IMR-90 (cell line): ENCODE measurements around the gene CPNE2. TPM values are rescaled to one million over a fixed set of nuclear protein-coding genes. Genes with fewer than 3 reads are reported as not detected.

Experiments
- ATAC-seq: fragments of 200-7000 bp; cut with Tn5 transposase; 2 replicates; pipeline ENCODE4 v1.9.1; 2020; ENCODE audit warnings: low read depth, mild to moderate bottlenecking, moderate library complexity
- BruUV-seq: library from RNA; stranded (reverse); fragments of 400-500 nt; replicated peaks from 2 replicates; lab custom pipeline; 2021; lab: Mats Ljungman, UMichigan
- CTCF ChIA-PET: fragments of 300-600 bp; formaldehyde crosslinking; extraction: SDS; loops from one replicate; lab custom pipeline; 2021; ENCODE audit warnings: antibody characterized with exemption; lab: Yijun Ruan, JAX
- POLR2A ChIA-PET: fragments of 300-600 bp; sonication (Branson Sonifier 250); formaldehyde crosslinking; loops from one replicate; lab custom pipeline; 2022; ENCODE audit warnings: antibody characterized with exemption; ENCODE audit not compliant: unreplicated experiment; lab: Charles Lee
- DNase-seq: peaks from one replicate; pipeline ENCODE4 v3.0.0; 2013
- H2AFZ ChIP-seq: replicated peaks from 2 replicates; pipeline ENCODE3; 2013; ENCODE audit warnings: low read length, mild to moderate bottlenecking; ENCODE audit not compliant: poor library complexity
- H2AK5ac ChIP-seq: 2 replicates; pipeline ENCODE4 v1.6.1; 2013; ENCODE audit warnings: low read depth, low read length, inconsistent platforms
- H2AK9ac ChIP-seq: replicated peaks from 2 replicates; pipeline ENCODE3; 2013; ENCODE audit warnings: mild to moderate bottlenecking, low read depth, low read length, moderate library complexity; ENCODE audit not compliant: poor library complexity
- H2BK120ac ChIP-seq: 2 replicates; pipeline ENCODE4 v1.6.1; 2013; ENCODE audit warnings: low read depth, low read length, inconsistent platforms
- H2BK15ac ChIP-seq: 3 replicates; pipeline ENCODE4 v1.6.1; 2013; ENCODE audit warnings: low read depth, low read length, inconsistent platforms
- H2BK20ac ChIP-seq: 2 replicates; pipeline ENCODE4 v1.6.1; 2013; ENCODE audit warnings: low read depth, mild to moderate bottlenecking, inconsistent platforms, low read length, moderate library complexity
- H2BK5ac ChIP-seq: 2 replicates; pipeline ENCODE4 v1.6.1; 2013; ENCODE audit warnings: mild to moderate bottlenecking, low read depth, low read length, inconsistent platforms; ENCODE audit not compliant: poor library complexity, severe bottlenecking
- H3K14ac ChIP-seq: replicated peaks from 2 replicates; pipeline ENCODE4 v1.6.1; 2013; ENCODE audit warnings: low read depth, low read length, inconsistent platforms
- H3K18ac ChIP-seq: 2 replicates; pipeline ENCODE4 v1.6.1; 2013; ENCODE audit warnings: low read depth, low read length, control low read depth
- H3K23ac ChIP-seq: 2 replicates; pipeline ENCODE4 v1.6.1; 2013; ENCODE audit warnings: low read depth, low read length, inconsistent platforms
- H3K27ac ChIP-seq: 2 replicates; pipeline ENCODE4 v1.5.1; 2013; ENCODE audit warnings: mild to moderate bottlenecking, control low read depth, low read length; ENCODE audit not compliant: insufficient read depth
- H3K27me3 ChIP-seq: 2 replicates; pipeline ENCODE4 v1.6.1; 2013; ENCODE audit warnings: low read length; ENCODE audit not compliant: control insufficient read depth, insufficient read depth
- H3K36me3 ChIP-seq: 2 replicates; pipeline ENCODE4 v1.6.1; 2013; ENCODE audit warnings: low read length, mixed read lengths; ENCODE audit not compliant: control insufficient read depth, insufficient read depth
- H3K4ac ChIP-seq: 2 replicates; pipeline ENCODE4 v1.6.1; 2013; ENCODE audit warnings: low read depth, low read length, inconsistent platforms
- H3K4me1 ChIP-seq: 2 replicates; pipeline ENCODE4 v1.6.1; 2013; ENCODE audit warnings: low read length, mixed read lengths; ENCODE audit not compliant: control insufficient read depth, insufficient read depth
- H3K4me2 ChIP-seq: 2 replicates; pipeline ENCODE4 v1.6.1; 2013; ENCODE audit warnings: low read depth, mild to moderate bottlenecking, control low read depth, low read length, moderate library complexity
- H3K4me3 ChIP-seq: 2 replicates; pipeline ENCODE4 v1.5.1; 2013; ENCODE audit warnings: low read depth, mild to moderate bottlenecking, control low read depth, low read length, moderate library complexity; ENCODE audit not compliant: insufficient read depth
- H3K56ac ChIP-seq: 2 replicates; pipeline ENCODE4 v1.6.1; 2013; ENCODE audit warnings: low read length, inconsistent platforms; ENCODE audit not compliant: insufficient read depth; ENCODE audit errors: extremely low read depth
- H3K79me1 ChIP-seq, 2 experiments: 2 replicates each; pipeline ENCODE4 v1.6.1; 2013; ENCODE audit warnings: low read length in 2 of 2, inconsistent platforms in 1 of 2, low read depth in 1 of 2
- H3K9ac ChIP-seq: 2 replicates; pipeline ENCODE4 v1.6.1; 2013; ENCODE audit warnings: low read depth, low read length, control low read depth
- H3K9me1 ChIP-seq: 2 replicates; pipeline ENCODE4 v1.6.1; 2013; ENCODE audit warnings: low read length, inconsistent platforms; ENCODE audit not compliant: insufficient read depth
- H3K9me3 ChIP-seq: 2 replicates; pipeline ENCODE4 v1.6.1; 2013; ENCODE audit warnings: low read length; ENCODE audit not compliant: control insufficient read depth, insufficient read depth
- H4K20me1 ChIP-seq: 2 replicates; pipeline ENCODE4 v1.6.1; 2013; ENCODE audit warnings: low read length, inconsistent platforms; ENCODE audit not compliant: insufficient read depth
- H4K5ac ChIP-seq: 2 replicates; pipeline ENCODE4 v1.6.1; 2013; ENCODE audit warnings: mild to moderate bottlenecking, low read depth, low read length, control low read depth
- H4K8ac ChIP-seq, 2 experiments: 2 replicates each; pipeline ENCODE4 v1.6.1; 2013; ENCODE audit warnings: low read depth in 2 of 2, low read length in 2 of 2, control low read depth in 1 of 2, inconsistent platforms in 1 of 2
- H4K91ac ChIP-seq: 2 replicates; pipeline ENCODE4 v1.6.1; 2013; ENCODE audit warnings: low read depth, low read length, inconsistent platforms; ENCODE audit not compliant: insufficient read depth
- CHD1 ChIP-seq: IDR thresholded peaks from 2 replicates; pipeline ENCODE4 v1.6.1; 2012; ENCODE audit warnings: low read depth, low read length, improper control_type of control experiment
- ELK1 ChIP-seq: fragments of 150-350 bp; IDR thresholded peaks from 2 replicates; pipeline ENCODE4 v1.6.1; 2016; ENCODE audit warnings: low read depth, mild to moderate bottlenecking, low read length, moderate library complexity, borderline replicate concordance
- MAFK ChIP-seq: IDR thresholded peaks from 2 replicates; pipeline ENCODE4 v1.6.1; 2012; ENCODE audit warnings: low read depth, low read length, improper control_type of control experiment
- MAZ ChIP-seq: IDR thresholded peaks from 2 replicates; pipeline ENCODE4 v1.6.1; 2012; ENCODE audit warnings: low read depth, mild to moderate bottlenecking, low read length, improper control_type of control experiment, moderate library complexity, borderline replicate concordance
- MXI1 ChIP-seq: IDR thresholded peaks from 2 replicates; pipeline ENCODE4 v1.6.1; 2012; ENCODE audit warnings: low read depth, mild to moderate bottlenecking, low read length, moderate library complexity, borderline replicate concordance
- RFX5 ChIP-seq: IDR thresholded peaks from 2 replicates; pipeline ENCODE4 v1.8.0; 2012; ENCODE audit warnings: low read depth, mild to moderate bottlenecking, low read length, moderate library complexity
- WGBS, 2 experiments: methylation state at CpG; one replicate each; pipeline versions ENCODE4 v1.1.5 to v1.1.7; 2013; ENCODE audit warnings: missing lambda C conversion rate in 2 of 2; ENCODE audit not compliant: insufficient read length in 1 of 2; ENCODE audit errors: extremely low coverage in 2 of 2; 5-methylcytosine and 5-hydroxymethylcytosine counted together
- dilution Hi-C: fragments of 300-500 bp; cut with HindIII; formaldehyde crosslinking; loops from one replicate; pipeline ENCODE4 v1.14.3; 2018; ENCODE audit warnings: low sequenced_read_pairs; ENCODE audit not compliant: unreplicated experiment
- in situ Hi-C: fragments of 300-500 bp; cut with MboI; formaldehyde crosslinking; loops from 3 replicates; pipeline ENCODE4 v1.14.3; 2019; ENCODE audit warnings: low sequenced_read_pairs, inconsistent platforms, mixed read lengths
- intact Hi-C: fragments of 100-400 bp; cut with micrococcal nuclease; formaldehyde crosslinking; loops from 2 replicates; pipeline ENCODE4 v1.10.0; 2022
- polyA plus RNA-seq, 3 experiments: library from polyadenylated mRNA; depleted of rRNA; stranded (reverse); fragments of >200 nt; gene quantifications; 2 replicates each; pipeline ENCODE4 v1.2.3, GENCODE V29; 2012; ENCODE audit warnings: low replicate concordance in 1 of 3
- total RNA-seq: library from RNA; depleted of rRNA; stranded (reverse); fragments of >200 nt; gene quantifications from 2 replicates; pipeline ENCODE4 v1.2.3, GENCODE V29; 2012

Gene CPNE2
- total and polyA plus RNA-seq, 2 of the 4 experiments (the other 2 are of a cell fraction): 15.4 to 48.0 TPM

- H3K27ac ChIP-seq: no peak overlapping the region
- ChIA-PET POLR2A (no interaction called here), CTCF (no interaction called here)
- intact Hi-C loops (no loop called here), dilution Hi-C loops (no loop called here), in situ Hi-C loops (no loop called here)
- peaks cover 0 to 3% of the 10 kb centered on the region in 2 experiments; a peak in 1 of 4 replicates for H3K79me1 ChIP-seq
- no CpG with 5 or more reads among the region's 6 CpGs for WGBS, 2 experiments
- H2BK5ac ChIP-seq: no peak overlapping the region
- H2BK15ac ChIP-seq: no peak overlapping the region
- TF ChIP-seq MXI1: no peak
- TF ChIP-seq MAFK: no peak
- TF ChIP-seq RFX5: no peak
- TF ChIP-seq ELK1: no peak
- no peak for TF ChIP-seq CHD1
- TF ChIP-seq MAZ: no peak
- H3K56ac ChIP-seq: no peak overlapping the region
- peaks cover 47% of the 10 kb centered on the region for H3K36me3 ChIP-seq
- H3K27me3 ChIP-seq: no peaks in the 10 kb centered on the region
- no peak overlapping the region for H3K23ac ChIP-seq
- H3K4me3 ChIP-seq: no peak overlapping the region
- H3K14ac ChIP-seq: no peak overlapping the region
- H4K5ac ChIP-seq: no peak overlapping the region
- H3K4me1 ChIP-seq: no peaks in the 10 kb centered on the region
- DNase-seq (no peak), ATAC-seq (no peak)
- no peak overlapping the region for H2AK5ac ChIP-seq
- TSS peak; percentile 82 for BruUV-seq
- H2AFZ ChIP-seq: no peak overlapping the region
- H4K8ac ChIP-seq: no peak overlapping the region
- peaks cover 9% of the 10 kb centered on the region; the same call in 1 of the 2 replicates for H3K9me1 ChIP-seq
- no peak overlapping the region for H4K91ac ChIP-seq
- H3K4ac ChIP-seq: no peak overlapping the region
- H4K20me1 ChIP-seq: no peaks in the 10 kb centered on the region
- no peak overlapping the region for H2BK120ac ChIP-seq
- no peak overlapping the region for H2AK9ac ChIP-seq
- H2BK20ac ChIP-seq: no peak overlapping the region
- H3K4me2 ChIP-seq: no peak overlapping the region
- no peak overlapping the region for H3K18ac ChIP-seq
- no peak overlapping the region for H3K9ac ChIP-seq
- H3K9me3 ChIP-seq: no peaks in the 10 kb centered on the region
Observed at GRCh38 chr16:57153841-57154240, 61.5 kb downstream of the CPNE2 start.
